ENCODE results near the gene NCCRP1.

The NCCRP1 gene

DNA sequence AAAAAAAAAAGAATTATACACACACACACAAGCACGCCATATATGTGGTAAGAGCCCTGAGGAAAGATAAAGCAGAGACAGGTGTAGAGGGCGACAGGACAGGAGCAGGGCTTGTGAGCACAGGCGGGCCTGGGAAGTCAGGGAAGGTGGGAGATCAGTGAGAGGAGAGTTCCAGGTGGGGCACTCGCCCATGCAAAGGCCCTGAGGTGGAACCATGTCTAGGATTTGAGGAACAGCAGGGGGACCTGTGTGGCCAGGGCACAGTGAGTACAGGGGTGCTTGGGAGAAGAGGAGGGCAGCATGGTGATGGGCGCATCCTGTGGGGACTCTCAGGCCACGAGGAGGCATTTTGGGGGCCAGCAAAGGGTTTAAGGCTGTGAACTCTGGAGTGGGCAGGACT lies 32.5 kb upstream of the NCCRP1 start:
- in situ Hi-C loops (cut with MboI; ENCODE audit: low sequenced_read_pairs) = no loop called here

DNA sequence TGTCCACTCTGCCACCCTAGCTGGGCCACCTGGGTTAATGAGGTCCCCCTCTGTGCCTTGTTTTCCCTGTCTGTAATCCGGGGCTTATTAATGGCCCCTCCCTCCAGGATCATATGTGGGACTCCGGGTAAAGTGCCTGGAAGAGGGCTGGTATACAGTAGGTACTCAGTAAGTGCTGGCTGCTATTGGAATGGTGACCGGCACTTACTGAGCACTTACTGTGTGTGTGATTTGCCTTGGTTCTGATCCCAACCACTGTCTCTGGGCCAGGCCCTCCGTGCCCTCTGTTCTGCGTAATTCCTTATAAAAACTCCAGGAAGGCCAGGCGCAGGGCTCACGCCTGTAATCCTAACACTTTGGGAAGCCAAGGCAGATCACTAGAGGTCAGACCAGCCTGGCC lies 30.9 kb upstream of the NCCRP1 start:
- in situ Hi-C loops (cut with MboI; ENCODE audit: low sequenced_read_pairs) = no loop called here

DNA sequence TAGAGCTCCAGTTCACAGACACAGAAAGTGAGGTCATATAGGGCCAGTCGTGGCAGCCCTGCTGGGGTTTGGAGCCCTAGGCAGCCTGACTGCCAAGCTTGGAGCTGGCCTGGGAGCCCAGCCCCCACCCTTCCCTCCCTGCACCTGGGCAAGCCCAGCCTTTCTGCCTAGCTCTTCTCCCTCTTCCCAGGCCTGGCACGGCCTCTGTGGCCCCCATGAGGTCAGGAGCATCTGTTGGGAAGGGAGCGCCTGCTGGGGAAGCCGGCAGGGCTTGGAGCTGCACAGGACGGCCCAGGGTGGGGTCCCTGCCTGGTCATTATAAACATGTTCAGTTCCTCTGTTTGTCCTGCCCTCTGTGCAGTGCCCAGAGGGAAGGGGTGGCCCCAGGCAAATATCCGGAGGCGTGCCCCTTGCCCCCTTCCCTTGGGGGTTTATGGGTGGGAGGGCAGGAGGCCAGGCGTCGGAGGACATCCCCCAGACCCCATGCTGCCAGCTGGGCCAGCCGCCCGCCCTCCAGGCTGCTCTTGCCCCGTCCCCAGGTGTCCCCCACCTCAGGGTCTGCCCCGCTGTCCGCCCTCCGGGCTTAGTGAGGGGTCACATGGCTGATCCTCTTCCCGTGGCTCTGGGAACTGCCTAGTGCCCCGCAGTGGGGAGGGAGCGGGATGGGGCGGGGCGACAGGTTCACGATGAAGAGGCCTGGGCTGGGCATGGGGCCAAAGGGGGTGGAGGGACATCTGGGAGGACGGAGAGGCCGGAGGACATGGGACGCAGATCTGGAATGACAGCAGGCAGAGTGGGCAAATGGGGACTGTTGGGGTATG lies 30.0 kb upstream of the NCCRP1 start:
- in situ Hi-C loops (cut with MboI; ENCODE audit: low sequenced_read_pairs) = no loop called here

GRCh38 chr19:39167461-39168257 lies 29.1 kb upstream of the NCCRP1 start:
- in situ Hi-C loops (cut with MboI; ENCODE audit: low sequenced_read_pairs) = no loop called here

- in situ Hi-C loops (cut with MboI; ENCODE audit: low sequenced_read_pairs) = no loop called here
Observed at GRCh38 chr19:39168258-39169142, 28.3 kb upstream of the NCCRP1 start.

GRCh38 chr19:39169143-39169810 lies 27.5 kb upstream of the NCCRP1 start:
- in situ Hi-C loops (cut with MboI; ENCODE audit: low sequenced_read_pairs) = no loop called here

DNA sequence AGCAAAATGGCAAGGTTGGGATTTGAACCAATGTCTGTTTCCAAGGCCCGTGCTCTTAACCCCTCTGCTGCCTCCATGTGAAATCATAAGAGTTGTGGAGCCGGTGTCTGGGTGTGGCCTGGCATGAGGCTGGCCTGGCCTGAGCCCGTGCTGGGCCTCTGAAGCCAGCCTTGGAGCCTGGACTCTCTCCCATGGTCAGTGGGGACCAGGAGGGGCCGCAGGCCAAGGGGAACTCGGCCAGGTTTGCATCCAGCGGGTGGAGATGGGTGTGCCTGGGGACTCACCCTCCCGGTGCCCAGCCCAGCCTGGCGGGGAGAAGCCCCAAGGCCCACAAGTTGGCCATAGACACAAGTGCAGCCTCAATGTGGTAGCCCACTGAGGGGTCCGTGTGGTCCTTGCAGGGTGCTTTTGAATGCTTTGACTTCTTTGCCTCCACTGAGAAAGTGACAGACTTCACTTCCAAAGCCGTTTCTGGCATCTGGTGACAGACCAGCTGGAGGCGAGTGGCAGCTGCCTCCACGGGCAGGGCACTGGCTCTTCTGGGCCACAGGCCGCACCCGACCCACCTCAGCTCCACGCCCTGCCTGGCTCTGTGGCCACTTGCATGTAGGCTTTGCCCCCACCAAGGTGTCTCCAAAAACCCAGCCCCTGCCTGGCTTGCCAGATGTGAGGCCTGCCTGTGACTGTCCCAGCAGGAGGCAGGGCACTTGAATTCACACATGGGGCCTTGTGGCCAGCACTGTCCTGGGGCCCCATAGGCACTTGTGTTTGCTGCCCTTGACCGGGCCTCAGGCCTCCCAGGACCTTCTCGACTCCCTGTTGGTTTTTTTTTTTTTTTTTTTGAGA lies 26.2 kb upstream of the NCCRP1 start:
- in situ Hi-C loops (cut with MboI; ENCODE audit: low sequenced_read_pairs) = no loop called here

DNA sequence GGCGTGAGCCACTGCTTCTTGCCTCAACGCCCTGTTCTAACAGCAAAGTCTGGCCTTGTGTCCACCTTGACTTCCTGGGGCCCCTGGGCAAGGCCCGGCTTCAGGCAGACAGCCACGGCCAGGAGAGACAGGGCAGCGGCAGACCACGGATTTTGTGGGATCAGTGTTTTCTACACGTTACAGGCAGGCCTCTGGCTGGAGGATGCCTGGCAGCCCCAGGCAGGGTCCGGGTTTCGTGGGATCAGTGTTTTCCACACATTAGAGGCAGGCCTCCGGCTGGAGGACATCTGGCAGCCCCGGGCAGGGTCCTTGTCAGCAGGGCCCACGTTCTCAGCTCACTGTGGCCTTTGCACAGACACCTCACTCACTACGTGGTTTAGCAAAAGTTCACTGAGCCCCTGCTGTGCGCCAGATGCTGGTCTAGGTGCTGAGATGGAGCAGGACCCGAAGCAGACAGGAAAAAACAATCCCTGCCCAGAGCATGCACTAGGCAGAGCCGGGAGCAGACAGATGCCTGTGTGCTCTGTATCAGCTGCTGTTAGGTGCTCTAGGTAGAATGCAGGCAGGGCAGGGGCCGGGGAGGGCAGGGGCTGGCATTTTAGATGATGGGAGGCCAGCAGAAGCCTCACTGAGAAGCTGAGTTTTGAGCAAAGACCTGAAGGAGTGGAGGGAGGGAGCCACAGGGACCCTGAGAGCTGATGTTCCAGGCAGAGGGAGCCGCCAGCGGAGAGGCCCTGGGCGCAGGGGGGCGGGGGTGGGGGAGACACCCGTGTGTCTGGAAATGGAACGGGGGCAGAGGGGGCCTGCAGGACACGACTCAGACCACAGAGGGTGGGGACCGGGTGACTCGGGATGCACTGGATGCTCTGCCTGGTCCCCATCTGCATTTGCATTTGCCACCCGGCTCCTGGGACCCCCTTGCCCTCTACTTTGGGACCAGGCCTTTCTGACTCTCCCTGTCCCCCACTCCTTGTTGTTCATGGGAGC lies 25.0 kb upstream of the NCCRP1 start:
- in situ Hi-C loops (cut with MboI; ENCODE audit: low sequenced_read_pairs) = no loop called here

DNA sequence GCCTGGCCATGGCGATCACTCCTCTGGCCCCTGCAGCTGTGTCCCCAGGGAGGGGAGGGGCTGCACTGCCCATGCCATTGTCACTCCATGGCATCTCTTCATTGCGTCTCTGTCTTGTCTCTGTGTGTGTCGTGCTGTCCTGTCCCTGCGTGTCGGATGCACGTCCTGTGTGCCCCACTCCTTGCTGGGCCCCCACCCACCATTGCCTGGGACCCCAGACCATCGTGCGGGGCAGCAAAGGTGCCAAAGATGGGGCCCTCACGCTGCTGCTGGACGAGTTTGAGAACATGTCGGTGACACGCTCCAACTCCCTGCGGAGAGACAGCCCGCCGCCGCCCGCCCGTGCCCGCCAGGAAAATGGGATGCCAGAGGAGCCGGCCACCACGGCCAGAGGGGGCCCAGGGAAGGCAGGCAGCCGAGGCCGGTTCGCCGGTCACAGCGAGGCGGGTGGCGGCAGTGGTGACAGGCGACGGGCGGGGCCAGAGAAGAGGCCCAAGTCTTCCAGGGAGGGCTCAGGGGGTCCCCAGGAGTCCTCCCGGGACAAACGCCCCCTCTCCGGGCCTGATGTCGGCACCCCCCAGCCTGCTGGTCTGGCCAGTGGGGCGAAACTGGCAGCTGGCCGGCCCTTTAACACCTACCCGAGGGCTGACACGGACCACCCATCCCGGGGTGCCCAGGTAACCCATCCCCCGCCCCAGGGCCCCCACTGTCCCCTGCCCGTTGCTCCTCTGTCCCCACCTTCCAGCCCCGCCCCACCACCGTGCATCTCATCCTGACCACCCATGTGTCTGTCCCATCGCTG lies 23.9 kb upstream of the NCCRP1 start:
- in situ Hi-C loops (cut with MboI; ENCODE audit: low sequenced_read_pairs) = no loop called here

DNA sequence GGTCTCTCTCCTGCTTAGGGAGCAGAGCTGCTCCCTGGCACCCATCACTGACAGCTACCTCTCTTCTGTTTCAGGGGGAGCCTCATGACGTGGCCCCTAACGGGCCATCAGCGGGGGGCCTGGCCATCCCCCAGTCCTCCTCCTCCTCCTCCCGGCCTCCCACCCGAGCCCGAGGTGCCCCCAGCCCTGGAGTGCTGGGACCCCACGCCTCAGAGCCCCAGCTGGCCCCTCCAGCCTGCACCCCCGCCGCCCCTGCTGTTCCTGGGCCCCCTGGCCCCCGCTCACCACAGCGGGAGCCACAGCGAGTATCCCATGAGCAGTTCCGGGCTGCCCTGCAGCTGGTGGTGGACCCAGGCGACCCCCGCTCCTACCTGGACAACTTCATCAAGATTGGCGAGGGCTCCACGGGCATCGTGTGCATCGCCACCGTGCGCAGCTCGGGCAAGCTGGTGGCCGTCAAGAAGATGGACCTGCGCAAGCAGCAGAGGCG lies 23.2 kb upstream of the NCCRP1 start:
- in situ Hi-C loops (cut with MboI; ENCODE audit: low sequenced_read_pairs) = no loop called here

DNA sequence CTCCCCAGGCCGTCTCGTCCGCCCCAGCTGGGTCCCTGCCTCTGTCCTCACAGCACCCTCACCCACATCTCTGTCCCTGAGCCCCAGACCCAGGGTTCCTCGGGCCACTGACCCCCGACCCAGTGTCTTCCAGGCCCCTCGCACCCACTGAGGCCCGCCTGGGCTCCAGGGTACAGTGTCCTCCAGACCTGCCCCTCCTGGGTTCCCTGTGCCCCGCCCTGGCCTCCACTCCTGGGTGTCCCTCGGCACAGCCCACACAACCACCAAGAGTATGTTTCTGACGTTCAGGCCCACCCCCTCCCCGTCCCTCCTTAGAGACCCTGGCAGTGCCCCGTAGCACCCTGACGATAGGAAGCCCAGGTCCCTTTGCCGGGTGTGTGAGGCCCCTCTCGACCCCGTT lies 22.6 kb upstream of the NCCRP1 start:
- in situ Hi-C loops (cut with MboI; ENCODE audit: low sequenced_read_pairs) = no loop called here

- in situ Hi-C loops (cut with MboI; ENCODE audit: low sequenced_read_pairs) = no loop called here
Observed at GRCh38 chr19:39174558-39175544, 21.9 kb upstream of the NCCRP1 start.

- in situ Hi-C loops (cut with MboI; ENCODE audit: low sequenced_read_pairs) = no loop called here
Observed at GRCh38 chr19:39175564-39175963, 21.2 kb upstream of the NCCRP1 start.

- in situ Hi-C loops (cut with MboI; ENCODE audit: low sequenced_read_pairs) = no loop called here
Observed at GRCh38 chr19:39177110-39177699, 19.6 kb upstream of the NCCRP1 start.

- in situ Hi-C loops (cut with MboI; ENCODE audit: low sequenced_read_pairs) = no loop called here
Observed at GRCh38 chr19:39177736-39178135, 19.0 kb upstream of the NCCRP1 start.

Data from HL-60/S4 treated with phorbol 12-myristate 13-acetate at 8.2 ng/mL for 4 days and 3 days (cell line).